ENCODE data around the gene PTPRM. TPM values are rescaled to one million over a fixed set of nuclear protein-coding genes. Genes with fewer than 3 reads are reported as not detected.

The PTPRM gene
- total and polyA plus RNA-seq, 3 donors from 2014 or later = 76.4 to 101 (median 94.6) TPM

GRCh38 chr18:8290435-8290834, 723.3 kb downstream of the PTPRM start:
- Histone ChIP-seq H3K36me3 (ENCODE audit: low read depth, missing control alignments) (no peaks in the 10 kb centered on the region), H3K4me1 (no peaks in the 10 kb centered on the region), H3K4me3 (no peak overlapping the region), H3K27me3 (no peaks in the 10 kb centered on the region), H3K27ac (no peak overlapping the region), H3K9me3 (no peaks in the 10 kb centered on the region)
- DNase-seq = no peak
- 63 to 64% methylated on average over 3 of the region's 3 CpGs for WGBS, 2 donors
- no peak for TF ChIP-seq CTCF (IDR thresholded peaks at IDR 0.05)
- TF ChIP-seq POLR2A (IDR thresholded peaks at IDR 0.05) = no peak
- intact Hi-C loops (cut with DNase I; ENCODE audit: low total_unique reads) = no loop called here

- no peak for TF ChIP-seq POLR2A (IDR thresholded peaks at IDR 0.05)
- Histone ChIP-seq H3K27ac (no peak overlapping the region), H3K9me3 (no peaks in the 10 kb centered on the region), H3K4me3 (no peak overlapping the region), H3K27me3 (no peaks in the 10 kb centered on the region), H3K36me3 (ENCODE audit: low read depth, missing control alignments) (no peaks in the 10 kb centered on the region), H3K4me1 (no peaks in the 10 kb centered on the region)
- DNase-seq = no peak
- 73 to 92% methylated on average over 1 of the region's 1 CpG for WGBS, 2 donors
- intact Hi-C loops (cut with DNase I; ENCODE audit: low total_unique reads) = no loop called here
These were observed 723.8 kb downstream of the PTPRM start for GRCh38 chr18:8290913-8291312.

GRCh38 chr18:8293184-8293583, 726.1 kb downstream of the PTPRM start:
- intact Hi-C loops (cut with DNase I; ENCODE audit: low total_unique reads) = no loop called here
- Histone ChIP-seq H3K36me3 (ENCODE audit: low read depth, missing control alignments) (no peaks in the 10 kb centered on the region), H3K4me1 (no peaks in the 10 kb centered on the region), H3K9me3 (no peaks in the 10 kb centered on the region), H3K27me3 (no peaks in the 10 kb centered on the region), H3K27ac (no peak overlapping the region), H3K4me3 (no peak overlapping the region)
- no peak for DNase-seq
- TF ChIP-seq POLR2A (IDR thresholded peaks at IDR 0.05) (no peak), CTCF (IDR thresholded peaks at IDR 0.05) (no peak)
- WGBS, 2 donors = 62 to 80% methylated on average over 2 of the region's 2 CpGs

GRCh38 chr18:8296886-8297616, 729.9 kb downstream of the PTPRM start:
- no peak for DNase-seq
- TF ChIP-seq POLR2A (IDR thresholded peaks at IDR 0.05) = no peak
- Histone ChIP-seq H3K4me3 (no peak overlapping the region), H3K27ac (no peak overlapping the region), H3K36me3 (ENCODE audit: low read depth, missing control alignments) (no peaks in the 10 kb centered on the region), H3K27me3 (no peaks in the 10 kb centered on the region), H3K4me1 (no peaks in the 10 kb centered on the region), H3K9me3 (no peaks in the 10 kb centered on the region)
- intact Hi-C loops (cut with DNase I; ENCODE audit: low total_unique reads) = no loop called here
- WGBS, 2 donors = 88 to 89% methylated on average over 16 of the region's 16 CpGs

GRCh38 chr18:8298186-8298585, 731.1 kb downstream of the PTPRM start:
- no peak for DNase-seq
- intact Hi-C loops (cut with DNase I; ENCODE audit: low total_unique reads) = no loop called here
- Histone ChIP-seq H3K27ac (no peak overlapping the region), H3K36me3 (ENCODE audit: low read depth, missing control alignments) (no peaks in the 10 kb centered on the region), H3K27me3 (no peaks in the 10 kb centered on the region), H3K9me3 (no peaks in the 10 kb centered on the region), H3K4me1 (no peaks in the 10 kb centered on the region), H3K4me3 (no peak overlapping the region)
- TF ChIP-seq CTCF (IDR thresholded peaks at IDR 0.05) = no peak
- TF ChIP-seq POLR2A (IDR thresholded peaks at IDR 0.05) = no peak
- 95 to 98% methylated on average over 2 of the region's 2 CpGs for WGBS, 2 donors
